BLaER1 (cell line): ENCODE measurements around the gene LMAN2L.

Experiments used
- H3K27ac ChIP-seq: shearing (Covaris generic); formaldehyde crosslinking; 2 replicates; pipeline ENCODE4 v1.8.1; 2022
- H3K27me3 ChIP-seq: shearing (Covaris generic); formaldehyde crosslinking; 2 replicates; pipeline ENCODE4 v1.8.1; 2022
- H3K36me3 ChIP-seq: shearing (Covaris generic); formaldehyde crosslinking; 2 replicates; pipeline ENCODE4 v1.8.1; 2022
- H3K4me1 ChIP-seq: shearing (Covaris generic); formaldehyde crosslinking; 2 replicates; pipeline ENCODE4 v1.8.1; 2022
- H3K4me2 ChIP-seq: shearing (Covaris generic); formaldehyde crosslinking; 2 replicates; pipeline ENCODE4 v1.8.1; 2022
- H3K4me3 ChIP-seq: shearing (Covaris generic); formaldehyde crosslinking; 2 replicates; pipeline ENCODE4 v1.8.1; 2022
- H3K9ac ChIP-seq: shearing (Covaris generic); formaldehyde crosslinking; 2 replicates; pipeline ENCODE4 v1.8.1; 2022
- H3K9me3 ChIP-seq: shearing (Covaris generic); formaldehyde crosslinking; 2 replicates; pipeline ENCODE4 v1.8.1; 2022
- H4K20me1 ChIP-seq: shearing (Covaris generic); formaldehyde crosslinking; 2 replicates; pipeline ENCODE4 v1.8.1; 2022
- Cebpa-rat ChIP-seq: shearing (Covaris generic); IDR thresholded peaks from 2 replicates; pipeline ENCODE4 v1.8.1; 2022

The LMAN2L gene

GRCh38 chr2:96662360-96662759 is 77.5 kb downstream of the LMAN2L start:
- Histone ChIP-seq H3K27me3 (no peaks in the 10 kb centered on the region), H4K20me1 (no peaks in the 10 kb centered on the region), H3K4me3 (no peak overlapping the region), H3K4me2 (no peak overlapping the region), H3K9ac (no peak overlapping the region), H3K9me3 (peaks cover 5% of the 10 kb centered on the region), H3K27ac (no peak overlapping the region), H3K36me3 (no peaks in the 10 kb centered on the region), H3K4me1 (no peaks in the 10 kb centered on the region)
- TF ChIP-seq Cebpa-rat: no peak

DNA sequence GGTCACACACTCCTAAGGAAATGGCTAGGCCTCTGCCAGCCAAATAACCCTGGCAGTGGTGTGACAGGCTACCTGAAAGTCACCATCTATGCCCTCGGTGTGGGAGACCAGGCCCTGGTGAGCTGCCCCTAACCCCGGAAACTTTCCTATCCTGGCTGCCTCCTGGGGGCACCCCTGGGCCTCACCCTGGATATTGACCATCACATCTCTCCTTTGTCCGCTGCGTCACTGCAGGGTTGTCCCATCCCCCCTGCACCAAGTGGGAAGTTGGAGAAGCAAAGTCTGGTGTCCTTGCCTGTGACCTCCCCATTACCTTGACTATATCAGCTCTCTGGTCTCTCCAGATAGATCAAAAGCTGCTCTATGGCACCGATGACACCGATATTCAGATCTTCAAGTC is 78.5 kb downstream of the LMAN2L start:
- Histone ChIP-seq H3K9me3 (peaks cover 5% of the 10 kb centered on the region), H3K27ac (no peak overlapping the region), H3K4me2 (no peak overlapping the region), H3K9ac (no peak overlapping the region), H3K36me3 (no peaks in the 10 kb centered on the region), H3K4me3 (no peak overlapping the region), H3K4me1 (no peaks in the 10 kb centered on the region), H3K27me3 (no peaks in the 10 kb centered on the region), H4K20me1 (no peaks in the 10 kb centered on the region)
- no peak for TF ChIP-seq Cebpa-rat

GRCh38 chr2:96656540-96656939 is 83.3 kb downstream of the LMAN2L start:
- Histone ChIP-seq H3K4me2 (no peak overlapping the region), H3K9me3 (no peaks in the 10 kb centered on the region; the same call in 1 of the 2 replicates), H3K36me3 (no peaks in the 10 kb centered on the region), H3K27me3 (no peaks in the 10 kb centered on the region), H3K4me1 (no peaks in the 10 kb centered on the region), H3K27ac (no peak overlapping the region), H3K9ac (no peak overlapping the region), H4K20me1 (no peaks in the 10 kb centered on the region), H3K4me3 (no peak overlapping the region)
- TF ChIP-seq Cebpa-rat: no peak
